Superior temporal gyrus (tissue), 1 donor: Measurements from ENCODE around the gene PLPP4.

Experiments
- DNase-seq: peaks from one replicate; pipeline ENCODE4 v3.0.0-alpha.2; 2016; ENCODE audit errors: extremely low spot score

Gene PLPP4

DNA sequence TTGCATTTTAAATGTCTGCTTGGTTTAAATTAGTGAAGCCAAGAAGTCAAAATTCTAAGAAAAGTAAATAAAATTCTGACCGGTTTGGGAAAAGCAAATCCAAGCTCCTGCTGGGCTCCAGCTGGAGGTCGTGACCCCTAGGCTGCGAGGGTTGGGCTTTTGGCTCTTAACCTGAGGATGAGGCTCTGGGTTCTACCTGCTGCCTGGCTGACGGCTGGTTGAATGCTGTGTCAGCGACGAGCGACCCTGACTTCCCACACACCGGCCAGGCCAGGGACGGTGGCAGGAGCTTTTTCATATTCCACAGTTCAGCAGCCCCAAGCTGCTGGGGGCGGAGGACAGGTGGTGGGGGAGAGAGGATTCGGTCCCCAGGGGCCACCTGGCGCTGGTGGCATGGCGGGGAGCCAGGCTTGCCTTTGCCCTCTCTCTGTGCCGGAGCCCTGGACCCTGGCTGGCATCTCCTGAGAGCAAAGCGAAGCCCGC is 843 bp upstream of the PLPP4 start:
- no peak for DNase-seq

DNA sequence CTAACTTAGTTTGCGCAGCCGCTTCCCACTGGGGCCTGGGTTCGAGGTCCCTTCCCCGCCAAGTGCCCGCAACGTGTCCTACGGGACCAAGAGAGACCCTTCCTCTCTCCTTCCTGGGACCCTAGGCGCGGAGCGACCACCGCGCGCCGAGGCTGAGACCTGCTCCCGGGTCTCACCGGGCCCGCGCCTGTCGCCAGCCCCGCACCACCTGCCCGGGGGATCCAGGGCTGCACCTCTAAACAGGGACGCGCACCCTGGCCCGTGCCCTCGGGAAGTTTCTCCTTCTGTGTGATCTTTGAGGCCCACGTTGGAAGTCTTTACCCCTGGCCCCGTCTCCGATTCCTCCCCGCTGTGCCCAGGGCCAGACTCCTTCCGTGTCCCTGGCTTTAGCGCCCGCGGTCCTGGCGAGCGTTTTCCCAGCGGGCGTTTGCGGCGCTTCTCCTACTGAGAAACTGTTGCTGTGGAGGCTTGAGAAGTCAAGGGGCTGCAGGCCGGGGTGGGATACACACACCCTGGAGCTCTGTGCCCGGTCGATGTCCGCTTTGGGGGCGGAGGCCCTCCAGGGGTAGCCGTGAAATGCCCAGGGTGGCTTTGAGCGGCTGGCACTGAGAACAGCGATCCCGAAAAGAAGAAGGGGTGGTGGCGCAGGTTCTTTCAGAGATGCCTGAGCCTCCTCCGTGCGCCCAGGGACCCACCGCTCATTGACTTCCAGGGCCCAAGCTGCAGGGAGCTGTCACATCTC is 575 bp downstream of the PLPP4 start:
- no peak for DNase-seq

DNA sequence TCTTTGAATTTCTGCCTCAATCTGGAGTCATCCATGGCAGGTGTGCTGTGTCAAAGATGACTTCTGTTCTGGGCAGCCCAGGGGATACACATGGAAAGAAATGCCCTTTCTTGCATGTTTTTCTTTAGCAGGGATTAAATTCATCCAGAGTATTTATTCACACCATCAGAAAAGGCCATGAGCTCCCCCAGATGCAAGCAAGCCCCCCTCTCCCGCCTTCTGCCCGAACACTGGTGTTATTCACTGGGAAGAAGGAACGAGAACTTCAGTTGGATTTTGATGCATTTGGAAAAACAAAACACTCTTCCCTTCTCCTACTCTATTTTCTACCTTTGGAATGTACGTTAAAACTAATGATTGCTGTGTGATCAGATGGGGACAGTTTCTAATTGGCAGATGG is 1.4 kb downstream of the PLPP4 start:
- DNase-seq, result no peak

DNA sequence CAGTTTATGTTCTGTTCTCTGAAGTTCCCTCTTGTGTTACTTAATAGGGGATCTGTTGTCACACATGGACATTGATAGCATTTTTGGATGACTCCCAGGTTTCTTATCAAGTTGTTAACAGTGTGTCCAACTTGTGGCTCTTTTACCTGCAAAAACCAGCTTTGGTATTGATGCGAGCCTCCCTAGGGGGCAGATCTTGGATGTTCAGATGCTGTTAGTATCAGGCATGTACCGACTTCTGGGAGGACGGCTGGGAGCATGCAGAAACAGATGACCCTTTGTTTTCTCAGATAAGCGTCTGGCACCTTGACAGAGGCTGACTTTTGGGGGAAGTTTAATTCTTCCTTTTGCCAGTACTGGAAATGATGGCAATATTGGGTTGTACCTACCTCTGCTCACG is 2.2 kb downstream of the PLPP4 start:
- DNase-seq, result peak; percentile 71

DNA sequence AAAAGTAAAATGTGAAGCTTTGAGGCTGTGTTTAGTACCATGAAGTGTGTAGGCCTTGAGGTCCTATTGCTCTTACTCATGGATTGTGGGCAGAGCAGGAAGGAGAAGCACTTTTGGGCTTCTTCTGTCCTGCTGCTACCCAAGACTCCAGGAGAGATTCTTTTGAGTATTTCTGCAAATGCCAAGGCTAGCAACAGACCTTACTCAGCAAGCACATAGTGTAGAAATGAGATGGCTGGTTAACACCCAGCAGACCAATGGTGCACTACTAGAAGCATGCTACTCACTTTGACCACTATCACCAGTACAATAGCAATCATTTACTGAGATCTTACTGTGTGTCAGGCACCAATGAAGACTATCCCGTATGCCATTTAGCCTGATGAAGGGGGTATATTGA is 3.2 kb downstream of the PLPP4 start:
- no peak for DNase-seq

DNA sequence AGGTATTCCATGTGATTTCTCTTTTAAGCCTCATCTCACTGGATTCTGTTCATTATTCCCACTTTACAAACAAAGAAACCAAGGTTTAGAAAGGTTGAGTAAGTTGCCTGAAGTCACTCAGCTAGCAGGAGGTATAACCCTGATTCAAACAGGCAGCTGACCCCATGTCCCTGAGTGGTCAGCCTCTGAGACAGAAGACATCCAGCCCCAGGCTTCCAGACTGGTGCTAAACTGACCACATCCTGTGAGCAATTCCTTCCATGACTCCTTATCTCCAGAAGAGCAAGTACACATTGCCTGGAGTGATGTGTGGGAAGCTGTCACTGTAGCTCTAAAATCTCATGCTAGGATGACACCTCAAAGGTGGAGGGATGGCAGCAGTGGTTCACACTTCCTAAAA is 3.7 kb downstream of the PLPP4 start:
- no peak for DNase-seq

DNA sequence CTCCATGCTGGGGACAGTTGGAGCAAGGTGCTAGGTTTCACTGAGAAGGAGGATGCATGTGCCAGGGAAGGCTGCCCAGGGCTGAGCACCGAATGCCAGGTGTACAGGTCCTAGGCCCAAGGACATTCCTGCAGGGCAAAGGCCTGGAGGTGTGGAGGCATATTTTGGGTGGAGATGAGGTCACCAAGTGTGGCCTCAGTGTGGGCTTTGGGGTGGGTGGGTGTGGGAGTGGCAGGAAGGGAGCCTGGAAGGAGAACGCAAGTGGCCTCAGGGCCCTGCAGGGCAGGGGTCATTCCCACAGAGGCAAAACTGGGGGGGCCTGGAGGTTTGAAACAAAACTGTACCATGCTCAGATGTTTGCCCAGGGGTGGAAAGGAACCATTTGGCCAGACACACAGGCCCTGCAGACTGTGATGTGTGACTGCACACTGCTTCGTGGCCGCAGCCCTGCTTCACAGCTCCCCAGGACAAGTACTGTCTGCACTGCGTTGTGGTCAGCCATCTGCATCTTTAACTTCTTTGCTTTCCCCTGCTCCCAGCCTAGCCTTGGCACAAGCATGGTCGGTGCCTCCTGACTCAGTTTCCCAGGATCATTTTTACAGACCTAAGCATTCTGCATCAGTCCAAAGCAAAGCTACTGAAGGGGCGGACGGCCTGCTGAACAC is 5.1 kb downstream of the PLPP4 start:
- no peak for DNase-seq

DNA sequence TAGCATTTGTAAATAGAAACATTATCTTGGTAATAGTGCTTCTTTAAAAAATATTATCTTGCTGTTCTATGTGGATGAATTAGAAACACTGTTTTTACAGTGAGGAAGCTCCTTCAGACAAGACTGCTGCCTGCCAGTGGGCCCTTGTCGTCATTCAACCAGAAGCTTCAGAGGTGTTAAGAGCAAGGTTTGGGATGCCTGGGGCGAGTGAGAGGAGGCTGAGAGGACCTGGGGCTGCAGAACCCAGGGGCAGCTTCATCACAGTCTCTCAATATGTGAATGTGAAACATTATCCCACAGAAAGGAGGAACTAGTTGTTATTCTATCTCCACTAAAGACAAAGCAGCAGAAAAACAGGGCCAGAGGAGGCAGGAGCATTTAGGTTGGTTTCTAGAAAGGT is 8.1 kb downstream of the PLPP4 start:
- no peak for DNase-seq

DNA sequence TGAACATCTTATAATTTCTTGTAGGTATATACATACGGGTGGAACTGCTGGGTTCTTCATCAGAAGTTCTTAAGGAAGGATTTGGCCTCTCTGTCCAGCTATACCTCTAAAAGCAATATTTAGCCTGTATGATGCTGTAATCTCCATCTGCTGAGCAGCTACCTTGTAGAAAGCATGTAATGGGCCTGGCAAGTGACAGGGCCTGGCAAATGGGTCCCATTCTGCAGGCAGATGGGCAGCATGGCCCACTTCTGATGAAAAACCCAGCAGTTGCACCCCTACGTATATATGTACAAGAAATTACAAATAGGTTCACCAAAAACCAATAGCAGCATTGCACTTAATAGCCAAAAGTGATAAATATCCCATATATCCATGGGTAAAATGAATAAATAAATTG is 9.0 kb downstream of the PLPP4 start:
- no peak for DNase-seq

DNA sequence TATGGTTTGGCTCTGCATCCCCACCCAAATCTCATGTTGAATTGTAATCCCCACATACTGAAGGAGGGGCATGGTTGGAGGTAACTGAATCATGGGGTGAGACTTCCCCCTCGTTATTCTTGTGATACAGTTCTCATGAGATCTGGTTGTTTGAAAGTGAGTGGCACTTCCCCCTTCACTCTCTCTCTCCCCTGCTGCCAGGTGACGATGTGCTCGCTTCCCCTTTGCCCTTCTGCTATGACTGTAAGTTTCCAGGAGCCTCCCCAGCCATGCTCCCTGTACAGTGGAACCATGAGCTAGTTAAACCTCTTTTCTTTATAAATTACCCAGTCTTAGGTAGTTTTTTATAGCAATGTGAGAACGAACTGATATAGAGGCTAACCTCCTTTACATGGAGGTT is 16.6 kb downstream of the PLPP4 start:
- no peak for DNase-seq

DNA sequence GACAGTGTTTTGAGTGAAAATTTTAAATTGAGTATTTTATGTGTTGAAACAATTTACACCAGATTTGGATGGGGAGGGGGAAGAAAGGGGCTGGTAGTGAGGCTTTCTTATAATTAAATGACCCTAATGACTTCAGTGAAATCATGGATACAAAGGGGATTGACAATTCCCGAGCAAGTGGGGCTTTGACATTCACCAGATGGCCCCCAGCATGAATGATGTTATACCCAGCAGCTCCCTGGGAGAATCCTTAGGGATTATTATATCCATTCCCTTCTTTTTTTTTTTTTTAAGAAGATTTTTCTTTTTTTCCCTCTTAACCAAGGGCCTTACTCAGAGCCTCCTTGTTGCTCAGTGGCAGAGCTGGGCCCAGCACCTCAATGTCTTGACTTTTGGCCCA is 17.9 kb downstream of the PLPP4 start:
- DNase-seq, result no peak

DNA sequence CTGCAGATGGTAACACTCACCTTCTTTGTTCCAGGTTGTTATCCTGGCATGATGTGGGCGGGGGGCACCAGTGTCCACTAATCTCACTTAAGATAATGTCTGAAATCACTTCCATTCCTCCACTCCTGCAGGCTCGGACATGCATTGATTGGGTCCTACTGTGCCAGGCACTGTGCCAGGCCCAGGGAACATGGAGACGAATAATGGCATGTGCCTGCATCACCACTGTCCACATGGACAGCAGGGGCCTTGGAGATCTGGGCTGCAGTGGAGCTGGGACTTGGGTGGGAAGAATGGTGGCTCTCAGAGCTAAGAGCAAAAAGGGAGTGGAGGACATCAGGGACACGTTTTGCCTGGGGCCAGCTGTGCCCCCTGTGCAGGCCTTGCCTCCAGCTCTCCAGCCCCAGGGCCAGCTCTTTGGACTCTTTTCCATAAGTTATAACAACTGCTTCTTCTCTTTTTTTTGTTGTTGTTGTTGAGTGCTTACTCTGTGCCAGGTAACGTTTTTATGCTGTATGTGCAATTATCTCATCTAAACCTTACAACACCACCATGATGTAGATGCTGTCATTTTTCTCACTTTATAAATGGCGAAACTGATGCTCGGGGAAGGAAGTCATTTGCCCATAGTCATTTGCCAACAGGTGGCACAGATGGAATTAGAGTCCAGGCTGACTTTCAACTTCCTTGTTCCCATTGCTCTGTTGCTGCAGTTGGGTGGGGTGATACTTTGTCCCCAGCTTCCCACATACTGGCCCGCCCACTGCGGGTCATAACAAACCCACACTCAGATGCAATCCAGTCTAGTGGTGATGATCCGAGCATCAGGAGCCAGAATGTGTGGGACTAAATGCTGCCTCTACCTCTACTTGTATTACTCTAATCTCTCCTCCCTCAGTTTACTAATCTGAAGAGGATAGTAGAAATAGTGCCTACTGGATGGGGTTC is 19.1 kb downstream of the PLPP4 start:
- no peak for DNase-seq

DNA sequence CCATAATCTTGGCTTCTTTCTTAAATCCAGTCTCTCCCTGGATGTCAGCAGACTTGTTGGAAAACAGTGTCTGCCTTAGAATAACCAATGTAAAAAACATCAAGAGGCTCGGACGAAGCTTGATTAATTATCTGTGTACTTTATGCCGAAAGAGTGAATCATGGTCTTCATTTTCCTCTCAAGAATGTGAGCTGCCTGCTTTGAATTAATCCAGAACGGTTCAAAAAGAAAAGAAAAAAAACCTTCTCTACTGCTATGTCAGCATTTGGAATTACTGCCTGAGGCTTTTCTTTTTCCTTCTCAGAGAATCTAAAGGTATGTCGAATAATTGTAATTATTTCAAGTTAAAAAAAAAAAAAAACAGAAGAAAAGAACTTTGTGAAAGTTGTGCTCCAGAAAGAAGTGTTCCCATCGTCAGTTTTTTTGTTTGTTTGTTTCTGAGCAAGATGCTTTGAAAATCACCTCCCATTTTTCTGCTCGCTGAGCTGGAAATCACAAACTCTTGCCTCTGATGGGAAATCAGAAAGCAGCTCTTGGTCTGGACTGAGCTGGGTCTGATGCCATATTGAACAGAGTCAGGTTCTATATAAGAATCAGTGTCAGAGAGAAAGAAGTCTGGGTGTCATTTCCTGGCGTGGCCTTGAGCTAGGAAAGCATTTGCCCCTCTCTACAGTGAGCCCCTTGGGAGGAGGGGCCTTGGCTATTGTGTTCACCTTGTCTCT is 20.2 kb downstream of the PLPP4 start:
- no peak for DNase-seq

DNA sequence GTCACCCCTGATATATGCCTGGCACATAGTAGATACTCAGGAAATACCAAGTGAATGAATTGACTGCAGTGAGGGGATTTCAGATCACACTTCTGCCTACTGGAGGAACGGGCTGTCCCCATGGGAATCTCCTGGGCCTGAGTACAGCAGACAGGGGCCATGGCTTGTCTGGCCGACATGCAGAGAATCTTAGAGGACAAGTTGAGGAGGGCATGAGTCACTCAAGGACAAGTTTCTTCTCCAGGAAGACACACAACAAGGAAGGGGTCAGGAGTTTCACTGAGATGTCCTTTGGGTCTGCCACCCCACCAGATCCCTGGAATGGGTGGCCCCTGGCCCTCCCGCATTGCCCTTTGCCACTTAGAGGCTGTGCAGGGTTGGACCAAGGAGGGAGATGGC is 20.7 kb downstream of the PLPP4 start:
- no peak for DNase-seq

DNA sequence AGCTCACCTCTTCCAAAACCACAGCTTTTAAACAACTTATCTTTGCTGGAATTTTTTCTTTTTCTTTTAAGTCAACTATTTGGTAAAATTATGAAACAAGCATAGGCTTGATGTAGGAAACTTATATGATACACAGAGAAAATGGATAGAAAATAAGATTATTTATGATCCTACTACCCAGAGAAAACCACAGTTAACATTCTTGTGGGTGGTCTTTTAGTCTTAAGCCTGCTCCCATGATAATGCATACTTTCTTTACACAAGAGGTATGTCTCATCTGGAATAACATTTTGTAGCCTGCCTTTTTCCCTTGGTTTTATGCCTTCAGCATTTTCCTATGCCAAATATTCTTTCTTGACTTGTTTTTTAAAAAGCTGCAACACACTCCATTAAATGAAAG is 21.4 kb downstream of the PLPP4 start:
- DNase-seq, result no peak

DNA sequence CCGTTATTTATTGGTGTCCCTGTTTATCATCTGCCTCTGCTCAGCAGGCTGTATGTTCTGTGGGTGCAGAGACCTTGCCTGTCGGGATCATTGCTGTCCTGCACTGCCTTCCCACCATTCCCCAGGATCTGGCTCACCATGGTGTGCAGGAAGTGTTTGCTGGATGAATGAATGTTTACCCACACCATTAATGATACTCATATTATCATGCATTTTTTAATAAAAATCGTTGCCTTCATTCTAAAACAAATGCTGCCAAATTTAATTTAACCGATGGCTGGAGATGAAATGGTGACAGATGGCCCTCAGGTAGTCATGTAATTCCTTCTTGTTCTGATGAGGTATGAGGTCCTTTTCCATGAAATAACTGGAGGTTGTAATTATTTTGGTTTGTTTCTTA is 22.5 kb downstream of the PLPP4 start:
- no peak for DNase-seq

DNA sequence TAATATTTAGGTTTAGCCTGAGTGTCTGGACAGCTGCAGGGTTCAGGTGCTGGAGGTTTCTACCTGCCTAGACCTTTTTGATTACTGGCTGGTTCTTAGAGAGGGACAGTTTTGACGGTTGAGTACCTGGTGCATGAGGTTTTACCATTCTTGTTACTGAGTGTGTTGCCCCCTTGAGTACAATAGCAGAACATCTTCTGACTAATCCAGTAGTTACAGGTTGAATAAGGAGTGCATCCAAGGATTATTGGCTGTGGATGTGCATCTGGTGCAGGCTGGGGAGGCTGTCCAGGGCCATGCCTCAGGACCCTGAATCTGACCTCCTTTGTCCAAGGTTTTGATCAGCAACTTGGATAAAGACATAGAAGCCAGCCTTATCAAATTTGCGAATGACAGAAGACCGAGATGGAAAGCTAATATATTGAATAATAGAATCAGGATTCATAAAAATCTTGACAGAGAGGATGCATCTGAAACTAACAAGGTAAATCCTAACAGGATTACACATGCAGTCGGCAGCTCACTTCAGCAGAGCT is 23.1 kb downstream of the PLPP4 start:
- no peak for DNase-seq

DNA sequence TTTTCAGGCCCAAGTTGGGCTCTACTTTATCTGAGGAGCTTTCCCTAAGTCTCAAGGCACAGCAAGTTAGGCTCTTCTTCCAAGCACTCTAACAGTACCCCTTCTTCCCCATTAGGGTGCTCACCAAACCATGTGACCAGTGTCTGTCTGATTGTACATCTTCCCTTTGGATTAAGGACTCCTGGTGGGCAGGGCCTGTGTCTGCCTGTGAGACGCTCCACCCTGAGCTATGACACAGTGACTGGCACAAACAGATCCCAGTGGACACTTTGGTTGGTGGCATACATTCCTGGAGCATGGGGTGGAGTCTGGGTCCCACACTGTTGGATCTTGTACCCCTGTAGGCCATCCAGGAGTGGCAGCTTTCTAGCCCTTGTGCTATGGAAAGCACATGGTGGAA is 23.8 kb downstream of the PLPP4 start:
- no peak for DNase-seq

DNA sequence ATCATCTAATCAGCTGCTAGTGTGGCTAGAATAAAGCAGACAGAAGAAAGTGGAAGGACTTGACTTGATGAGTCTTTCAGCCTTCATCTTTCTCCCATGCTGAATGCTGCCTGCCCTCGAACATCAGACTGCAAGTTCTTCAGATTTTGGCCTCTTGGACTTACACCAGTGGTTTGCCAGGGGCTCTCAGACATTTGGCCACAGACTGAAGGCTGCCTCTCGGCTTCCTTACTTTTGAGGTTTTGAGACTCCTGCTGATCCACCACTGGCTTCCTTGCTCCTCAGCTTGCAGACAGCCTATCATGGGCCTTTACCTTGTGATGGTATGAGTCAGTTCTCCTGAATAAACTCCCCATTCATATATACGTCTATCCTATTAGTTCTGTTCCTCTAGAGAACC is 26.0 kb downstream of the PLPP4 start:
- no peak for DNase-seq

DNA sequence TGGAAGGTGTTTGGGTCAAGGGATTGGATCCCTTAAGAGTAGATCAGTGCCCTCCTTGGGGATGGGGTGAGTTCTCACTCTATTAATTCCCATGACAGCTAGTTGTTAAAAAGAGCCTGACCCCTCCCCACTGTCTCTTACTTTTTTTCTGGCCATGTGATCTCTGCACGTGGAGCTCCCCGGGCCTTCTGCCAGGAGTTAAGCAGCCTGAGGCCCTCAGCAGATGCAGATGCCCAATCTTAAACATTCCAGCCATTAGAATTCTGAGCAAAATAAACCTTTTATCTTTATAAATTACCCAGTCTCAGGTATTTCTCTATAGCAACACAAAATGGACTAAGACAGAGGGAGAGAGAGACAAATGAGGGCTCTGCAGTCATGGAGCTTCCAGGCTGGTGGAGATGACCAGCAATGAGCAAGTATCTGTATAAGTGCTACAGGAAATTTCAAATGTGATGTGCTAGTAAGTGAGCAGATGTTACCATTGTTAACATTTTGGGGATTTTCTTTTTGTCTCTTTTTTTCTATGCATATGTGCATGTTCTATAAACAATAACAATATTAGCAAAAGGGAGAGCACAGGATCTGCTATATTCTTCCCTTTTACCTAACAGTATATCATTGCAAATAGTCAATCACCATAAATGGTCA is 26.7 kb downstream of the PLPP4 start:
- DNase-seq, result no peak

DNA sequence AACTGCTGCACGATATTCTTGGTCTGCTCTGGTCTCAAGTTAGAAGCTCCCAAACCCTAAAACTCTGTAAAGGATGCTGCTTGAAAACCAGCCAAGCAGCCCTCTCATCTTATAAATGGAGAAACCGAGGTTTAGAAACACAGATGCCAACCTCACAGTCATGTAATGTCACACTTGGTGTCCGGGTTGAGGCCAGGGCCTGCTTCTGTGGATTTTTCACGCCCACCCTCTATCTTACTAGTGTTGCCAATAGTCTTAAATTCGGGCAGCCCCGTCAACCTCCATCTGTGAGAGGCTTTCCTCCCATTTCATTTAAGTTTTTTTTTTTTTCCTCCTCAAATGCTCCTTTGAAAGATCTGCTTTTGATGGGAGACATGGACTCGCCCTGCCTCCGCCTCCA is 28.9 kb downstream of the PLPP4 start:
- DNase-seq, result no peak
